Measurements from ENCODE around the gene PDZD4.

GRCh38 chrX:153871451-153871850 lies 41.1 kb upstream of the PDZD4 start:
- TF ChIP-seq CTCF (IDR thresholded peaks at IDR 0.05) (no peak), POLR2A (IDR thresholded peaks at IDR 0.05) (no peak)

Measured in thyroid gland (tissue), 4 donors.